Activated CD8-positive, alpha-beta memory T cell treated with anti-CD3 and anti-CD28 coated beads, Interleukin-2, amount 50 U/mL, for 24 hours (primary cell): Measurements from ENCODE around the gene NKAIN1.
"Not testable (repeated sequence)": the region's sequence is repeated elsewhere in the genome, so short reads cannot be mapped to it uniquely, and the experiment has no call there.

ENCODE experiments used
- DNase-seq: peaks from one replicate; pipeline ENCODE4 v3.0.0-alpha.2; 2020; ENCODE audit errors: extremely low read depth

Gene NKAIN1

DNA sequence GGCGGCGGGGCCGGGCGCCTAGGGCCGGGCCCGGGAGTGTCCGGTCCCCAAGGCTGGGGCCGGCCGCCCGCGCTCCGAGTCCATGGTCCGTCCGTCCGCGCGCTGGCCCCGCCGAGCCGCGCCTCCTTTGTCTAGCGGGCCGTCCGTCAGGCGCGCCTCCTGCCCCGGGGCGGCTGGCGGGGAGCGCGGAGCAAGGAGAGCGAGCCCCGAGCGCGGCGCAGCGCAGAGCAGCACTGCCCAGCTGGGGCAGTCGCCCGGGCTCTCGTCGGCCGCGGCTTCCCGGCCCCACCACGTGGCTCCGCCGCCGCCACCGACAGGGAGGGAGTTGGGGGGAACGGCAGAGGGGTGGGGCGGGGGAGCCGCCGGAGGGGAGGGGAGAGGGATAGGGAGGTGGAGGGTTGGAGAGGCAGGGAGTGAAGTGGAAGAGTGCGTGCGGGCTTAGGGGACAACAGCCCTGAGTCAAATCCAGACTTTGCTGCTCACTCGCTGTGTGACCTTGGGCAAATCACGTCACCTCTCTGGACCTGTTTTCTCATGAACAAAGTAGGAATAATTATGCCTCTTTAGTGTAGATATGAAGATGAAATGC, at the start of gene NKAIN1:
Gene NKAIN1 (minus strand): TSS at position 235 of the 589 bp plus-strand sequence. CDS start 340 bp downstream, outside the sequence.
- no peak for DNase-seq

DNA sequence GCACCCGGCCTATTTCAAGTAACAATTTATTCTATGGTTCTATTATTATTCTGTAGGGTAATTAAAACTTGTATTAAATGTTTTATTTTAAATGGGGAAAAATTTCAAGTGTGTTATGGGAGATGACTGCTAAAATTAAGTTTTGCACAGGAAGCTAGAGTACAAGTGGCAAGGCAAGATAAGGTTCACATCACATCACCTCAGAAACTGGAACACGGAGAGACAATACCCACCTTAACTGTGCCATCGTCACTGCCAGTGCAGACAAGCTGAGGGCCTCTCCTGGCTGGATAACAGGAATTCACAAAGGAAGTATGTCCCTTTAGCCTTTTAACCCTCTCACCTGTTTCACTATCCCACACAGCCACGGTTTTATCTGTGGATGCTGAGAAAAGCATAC, 49.3 kb upstream of the NKAIN1 start:
- DNase-seq: no peak

DNA sequence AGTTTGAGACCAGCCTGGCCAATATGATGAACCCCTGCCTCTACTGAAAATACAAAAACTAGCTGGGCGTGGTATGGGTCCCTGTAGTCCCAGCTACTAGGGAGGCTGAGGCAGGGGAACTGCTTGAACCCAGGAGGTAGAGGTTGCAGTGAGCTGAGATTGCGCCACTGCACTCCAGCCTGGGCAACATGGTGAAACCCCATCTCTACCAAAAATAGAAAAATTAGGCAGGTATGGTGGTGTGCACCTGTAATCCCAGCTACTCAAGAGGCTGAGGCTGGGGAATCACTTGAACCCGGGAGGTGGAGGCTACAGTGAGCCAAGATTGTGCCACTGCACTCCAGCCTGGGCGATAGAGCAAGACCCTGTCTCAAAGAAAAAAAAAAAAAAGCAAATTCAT, 48.1 kb upstream of the NKAIN1 start:
- DNase-seq: not testable (repeated sequence)

DNA sequence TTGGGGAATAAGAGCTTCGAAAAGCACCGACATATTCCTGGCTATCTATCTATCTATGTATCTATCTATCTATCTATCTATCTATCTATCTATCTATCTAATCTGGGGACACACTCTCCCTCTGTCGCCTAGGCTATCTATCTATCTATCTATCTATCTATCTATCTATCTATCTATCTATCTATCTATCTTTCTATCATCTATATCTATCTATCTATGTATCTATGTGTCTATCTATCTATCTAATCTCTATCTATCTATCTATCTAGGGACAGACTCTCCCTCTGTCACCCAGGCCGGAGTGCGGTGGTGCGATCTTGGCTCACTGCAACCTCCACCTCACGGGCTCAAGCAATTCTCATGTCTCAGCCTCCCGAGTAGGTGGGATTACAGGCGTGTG, 42.7 kb upstream of the NKAIN1 start:
- not testable (repeated sequence) for DNase-seq

DNA sequence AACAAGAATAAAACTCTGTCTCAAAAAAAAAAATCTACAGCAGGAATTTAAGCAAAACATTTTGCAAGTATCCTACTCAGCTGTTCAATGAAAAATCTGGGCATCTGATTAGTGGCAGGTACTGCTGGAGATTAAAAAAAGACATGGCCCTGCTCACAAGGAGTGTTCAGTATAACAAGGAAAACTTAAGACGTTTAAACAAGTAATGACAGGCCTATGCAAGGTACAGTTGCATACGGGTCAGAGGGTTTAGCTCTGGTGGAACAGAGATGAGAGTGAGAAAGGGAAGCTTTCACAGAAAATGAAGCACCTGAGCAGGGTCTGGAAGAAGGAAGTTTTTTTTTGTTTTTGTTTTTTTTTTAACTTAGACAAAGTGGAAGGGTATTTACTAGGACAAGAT, 33.9 kb upstream of the NKAIN1 start:
- DNase-seq: no peak

DNA sequence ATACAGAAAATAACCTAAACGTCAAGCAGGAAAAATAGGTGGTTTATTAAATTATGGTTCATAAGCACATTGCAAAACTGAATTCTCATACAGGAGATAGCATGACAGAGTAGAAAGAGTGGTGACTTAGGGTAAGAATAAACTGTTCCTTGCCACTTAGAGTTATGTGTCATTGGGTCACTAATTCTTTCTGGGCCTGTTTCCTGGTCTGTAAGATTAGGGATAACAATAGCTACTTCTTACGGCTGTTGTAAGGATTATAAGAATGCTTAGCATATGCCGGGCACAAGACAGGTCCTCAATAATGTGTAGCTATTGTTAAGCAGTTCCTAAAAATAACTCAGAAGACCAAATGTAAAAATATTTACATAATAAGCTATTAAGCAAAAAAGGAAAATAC, 32.7 kb upstream of the NKAIN1 start:
- DNase-seq: no peak

DNA sequence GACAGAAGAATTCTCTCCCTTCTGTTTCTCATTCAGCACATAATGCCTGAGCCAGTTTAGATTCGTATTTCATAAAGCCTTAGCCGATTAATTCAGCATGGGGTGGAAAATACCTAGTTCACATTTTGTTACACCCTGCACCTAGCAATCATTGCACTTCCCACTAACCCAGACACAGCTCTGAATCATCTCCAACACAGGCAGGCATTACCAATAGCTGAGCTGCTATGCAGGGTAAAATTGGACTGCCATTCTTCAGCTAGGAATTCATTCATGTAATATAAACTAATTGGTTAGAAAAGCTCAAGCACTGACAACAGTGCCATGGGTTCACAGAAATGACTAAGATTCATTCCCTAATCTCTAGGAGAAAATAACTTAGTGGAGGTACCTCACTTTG, 26.9 kb upstream of the NKAIN1 start:
- no peak for DNase-seq

DNA sequence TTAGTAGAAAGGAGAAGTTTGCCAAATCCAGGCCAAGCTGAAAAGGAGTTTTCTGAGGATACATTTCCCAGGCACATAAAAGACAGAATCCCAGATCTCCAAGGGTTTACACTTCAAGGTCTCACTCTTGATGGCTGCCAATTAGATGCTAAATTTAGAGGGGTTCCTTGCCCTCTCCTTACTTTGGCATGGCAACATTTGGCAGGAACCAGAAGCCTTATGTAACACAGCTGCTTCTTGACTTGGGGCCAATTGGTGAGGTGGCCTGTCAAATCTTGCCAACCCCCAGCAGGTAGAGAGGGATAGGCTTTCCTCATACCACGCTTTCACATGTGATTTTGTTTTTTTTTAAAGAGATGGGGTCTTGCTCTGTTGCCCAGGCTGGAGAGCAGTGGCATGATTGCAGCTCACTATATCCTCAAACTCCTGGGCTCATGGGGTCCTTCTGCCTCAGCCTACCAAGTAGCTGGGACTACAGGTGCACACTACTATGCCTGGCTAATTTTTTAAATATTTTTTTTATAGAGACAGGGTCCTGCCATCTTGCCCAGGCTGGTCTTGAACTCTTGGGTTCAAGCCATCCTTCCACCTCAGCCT, 25.2 kb upstream of the NKAIN1 start:
- DNase-seq: no peak

DNA sequence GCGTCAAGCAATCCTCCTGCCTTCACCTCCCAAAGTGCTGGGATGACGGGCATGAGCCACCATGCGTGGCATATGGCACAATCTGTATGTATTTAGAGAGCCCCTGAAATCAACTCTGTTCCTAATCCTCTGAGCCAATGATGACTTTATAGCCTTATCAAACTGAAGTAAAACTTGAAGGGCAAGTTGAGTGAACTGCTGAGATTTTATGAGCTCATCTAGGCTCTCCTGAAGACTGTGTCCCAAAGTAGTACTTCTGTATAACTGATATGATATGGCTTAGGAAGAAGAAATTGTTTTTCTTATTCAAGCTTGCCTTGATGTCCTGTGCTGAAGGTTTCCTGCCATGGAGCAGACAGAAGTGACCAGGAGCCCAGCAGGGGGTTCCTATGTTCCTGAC, 23.7 kb upstream of the NKAIN1 start:
- no peak for DNase-seq

DNA sequence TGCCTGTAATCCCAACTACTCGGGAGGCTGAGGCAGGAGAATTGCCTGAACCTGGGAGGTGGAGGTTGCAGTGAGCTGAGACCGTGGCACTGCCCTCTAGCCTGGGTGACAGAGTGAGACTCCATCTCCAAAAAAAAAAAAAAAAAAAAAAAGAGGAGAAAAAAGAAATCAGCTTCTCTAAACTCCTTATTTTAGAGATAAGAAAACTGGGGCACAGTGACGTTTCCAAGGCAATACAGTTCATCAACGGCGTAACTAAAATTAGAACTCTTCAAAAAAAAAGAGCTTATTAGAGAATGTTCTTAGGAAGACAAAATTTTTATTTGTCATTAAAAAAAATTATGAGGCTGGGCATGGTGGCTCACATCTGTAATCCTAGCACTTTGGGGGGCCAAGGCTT, 22.7 kb upstream of the NKAIN1 start:
- DNase-seq: not testable (repeated sequence)

DNA sequence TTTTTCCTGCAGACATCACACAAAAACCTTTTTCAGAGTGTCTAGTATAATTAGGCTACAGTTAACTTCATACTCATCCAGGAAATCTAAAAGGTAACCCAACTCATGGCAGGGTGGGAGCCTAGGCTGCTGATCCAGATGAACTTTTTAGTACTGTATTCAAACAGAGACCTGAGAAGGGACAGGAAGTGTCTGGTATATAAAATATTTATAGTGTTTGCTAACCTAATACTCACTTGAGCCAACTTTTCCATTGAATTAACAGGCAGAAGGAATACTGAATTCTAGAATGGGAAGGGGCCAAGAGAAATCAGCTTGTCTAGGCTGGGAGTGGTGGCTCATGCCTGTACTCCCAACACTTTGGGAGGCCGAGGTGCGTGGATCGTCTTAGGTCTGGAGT, 22.2 kb upstream of the NKAIN1 start:
- DNase-seq: no peak

DNA sequence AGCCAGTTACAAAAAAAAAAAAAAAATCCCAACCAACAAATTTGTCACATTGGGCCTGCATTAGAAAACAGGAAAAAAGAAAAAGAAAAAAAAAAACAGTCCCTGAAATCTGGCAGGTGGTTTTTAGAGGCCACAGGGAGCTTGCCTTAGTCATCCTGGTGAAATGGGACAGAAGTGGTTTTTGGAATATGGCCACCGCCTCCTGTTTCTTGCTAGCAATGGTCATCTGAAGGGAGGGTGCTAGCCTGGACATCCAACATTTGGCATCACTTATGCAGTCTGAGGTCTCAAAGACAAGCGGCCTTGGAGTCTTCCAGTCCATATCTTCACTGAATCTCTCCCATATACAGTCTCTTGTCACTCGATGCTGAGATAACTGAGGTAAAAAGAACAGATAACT, 20.1 kb upstream of the NKAIN1 start:
- DNase-seq: no peak

DNA sequence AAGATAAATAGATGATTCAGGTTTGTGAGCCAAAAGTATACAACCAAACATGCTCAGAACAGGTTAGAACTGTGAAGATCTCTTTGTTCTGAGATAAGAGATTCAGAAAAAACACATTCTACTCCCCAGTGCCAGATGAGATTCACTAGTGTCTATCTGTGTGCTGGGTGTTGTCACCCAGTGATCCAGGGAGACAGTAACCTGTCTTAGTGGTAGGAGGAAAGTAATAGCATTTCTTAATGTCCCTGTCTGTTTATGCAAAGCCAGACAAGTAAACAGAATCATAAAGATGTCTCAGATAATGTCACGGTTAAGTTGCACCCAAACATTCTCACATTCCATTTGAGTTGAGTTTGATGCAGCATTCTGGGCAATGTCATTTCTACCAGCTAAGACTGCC, 18.9 kb upstream of the NKAIN1 start:
- no peak for DNase-seq

DNA sequence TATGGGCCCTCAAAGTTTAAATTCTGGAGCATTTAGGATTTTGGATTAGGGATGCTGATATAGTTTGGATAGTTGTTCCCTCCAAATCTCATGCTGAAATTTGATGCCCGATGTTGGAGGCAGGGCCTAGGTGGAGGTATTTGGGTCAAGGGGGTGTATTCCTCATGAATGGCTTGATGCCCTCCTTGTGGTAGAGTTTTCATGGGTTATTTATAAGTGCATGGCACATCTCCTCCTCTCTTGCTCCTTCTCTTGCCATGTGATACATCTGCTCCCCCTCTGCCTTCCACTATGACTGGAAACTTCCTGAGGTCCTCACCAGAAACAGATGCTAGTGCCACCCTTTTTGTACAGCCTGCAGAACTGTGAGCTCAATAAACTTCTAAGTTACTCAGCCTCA, 17.5 kb upstream of the NKAIN1 start:
- no peak for DNase-seq

DNA sequence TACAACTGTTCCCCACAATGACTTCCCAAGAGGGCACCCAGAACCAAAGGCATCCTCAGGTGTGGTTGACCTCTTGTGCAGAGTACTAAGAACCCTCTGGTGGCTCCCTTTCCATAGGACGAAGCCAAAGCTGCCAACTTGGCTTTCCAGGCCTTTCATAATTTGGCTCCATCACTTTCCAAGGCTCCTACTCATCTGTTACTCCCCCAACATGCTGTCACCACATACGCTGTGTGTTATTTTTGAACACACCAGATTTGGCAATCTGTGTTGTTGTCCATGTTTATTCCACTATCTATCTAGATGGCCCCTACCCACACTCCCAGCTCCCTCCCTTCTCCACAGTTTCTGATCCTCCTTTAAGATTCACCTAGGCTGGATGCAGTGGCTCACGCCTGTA, 10.2 kb upstream of the NKAIN1 start:
- DNase-seq: no peak

DNA sequence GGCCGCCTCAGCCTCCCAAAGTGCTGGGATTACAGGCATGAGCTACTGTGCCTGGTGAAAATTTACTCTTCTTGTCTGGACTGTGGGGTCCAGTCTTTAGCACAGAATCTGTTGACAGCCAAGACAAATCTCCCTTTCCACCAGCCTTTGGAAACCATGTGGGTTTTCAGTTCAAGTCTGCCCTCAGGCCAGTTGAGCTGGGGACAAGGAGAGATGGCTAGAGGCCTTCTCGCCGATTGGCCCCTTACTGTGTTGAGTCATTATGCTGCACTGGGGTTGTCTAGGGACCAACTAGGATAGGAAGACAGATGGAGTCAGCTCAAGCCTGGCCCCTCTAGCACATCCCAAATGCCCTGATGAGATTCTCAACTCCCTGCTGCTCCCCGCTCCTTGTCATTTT, 8.6 kb upstream of the NKAIN1 start:
- DNase-seq: no peak

DNA sequence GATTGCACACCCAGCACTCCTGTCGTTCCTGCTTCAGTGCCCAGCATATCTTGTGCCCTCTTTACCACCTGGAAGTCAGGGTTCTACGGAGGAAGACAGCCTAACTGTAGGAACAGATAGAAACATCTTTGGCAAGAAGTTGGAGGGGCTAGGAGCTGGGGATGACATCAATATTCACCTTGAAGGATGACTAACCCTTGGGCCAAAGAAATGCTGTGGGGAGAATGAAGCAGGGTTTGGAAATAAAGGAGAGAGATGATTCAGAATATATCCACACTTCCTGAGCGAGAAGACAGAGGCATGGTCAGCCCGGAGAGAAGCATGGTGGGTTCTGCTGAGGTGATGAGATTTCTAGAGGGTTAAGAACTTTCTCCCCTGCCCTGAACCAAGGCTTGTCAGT, 4.6 kb upstream of the NKAIN1 start:
- DNase-seq: no peak

DNA sequence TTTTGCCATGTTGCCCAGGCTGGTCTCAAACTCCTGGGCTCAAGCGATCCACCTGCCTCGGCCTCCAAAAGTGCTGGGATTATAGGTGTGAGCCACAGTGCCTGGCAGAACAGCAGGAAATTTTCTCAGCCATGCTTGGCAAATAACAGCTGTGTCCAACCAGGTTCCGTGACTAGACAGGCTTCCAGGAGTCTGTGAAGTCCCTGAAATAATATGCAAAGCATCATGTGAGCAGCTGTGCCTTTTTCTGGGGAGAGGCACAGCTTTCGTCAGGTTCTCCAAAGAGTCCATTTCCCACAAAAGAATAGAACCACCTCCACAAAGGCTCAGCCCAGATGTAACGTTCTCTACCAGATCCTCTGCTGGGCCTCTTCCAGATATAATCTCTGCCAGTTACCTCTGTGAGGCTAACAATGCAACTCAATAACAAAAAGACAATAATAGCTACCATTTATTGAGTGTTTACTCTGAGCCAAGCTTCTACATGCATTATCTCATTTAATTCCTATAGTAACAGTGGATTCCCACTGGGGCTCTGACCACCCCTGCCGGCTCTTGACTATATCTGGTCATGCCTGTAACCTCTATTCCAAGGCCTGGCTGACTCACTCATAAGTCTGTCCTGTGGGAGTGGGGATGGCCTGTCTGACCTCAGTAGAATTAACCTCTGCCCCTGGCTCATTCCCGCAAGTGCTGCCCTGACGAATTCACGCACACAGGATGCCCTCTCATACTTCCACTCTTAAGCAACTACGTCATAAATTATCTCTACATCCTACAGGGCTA, 4.0 kb upstream of the NKAIN1 start:
- no peak for DNase-seq

DNA sequence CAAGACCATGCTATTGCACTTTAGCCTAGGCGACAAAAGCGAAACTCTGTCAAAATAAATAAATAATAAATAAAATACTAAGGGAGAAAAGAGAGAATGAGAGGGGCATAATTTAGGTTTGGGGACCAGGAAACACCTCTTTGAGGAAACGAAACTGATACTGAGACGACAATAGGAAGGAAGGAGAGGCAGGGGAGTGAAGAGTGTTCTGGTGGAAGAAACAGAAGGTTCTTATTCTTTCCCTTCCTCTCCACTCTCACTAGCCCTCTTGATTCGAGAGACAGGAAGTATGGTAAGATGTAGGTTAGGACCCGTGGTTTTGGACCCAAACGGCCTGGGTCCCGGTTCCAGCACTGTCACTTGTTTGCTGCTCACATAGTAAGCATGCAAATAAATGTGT, 1.6 kb upstream of the NKAIN1 start:
- no peak for DNase-seq

DNA sequence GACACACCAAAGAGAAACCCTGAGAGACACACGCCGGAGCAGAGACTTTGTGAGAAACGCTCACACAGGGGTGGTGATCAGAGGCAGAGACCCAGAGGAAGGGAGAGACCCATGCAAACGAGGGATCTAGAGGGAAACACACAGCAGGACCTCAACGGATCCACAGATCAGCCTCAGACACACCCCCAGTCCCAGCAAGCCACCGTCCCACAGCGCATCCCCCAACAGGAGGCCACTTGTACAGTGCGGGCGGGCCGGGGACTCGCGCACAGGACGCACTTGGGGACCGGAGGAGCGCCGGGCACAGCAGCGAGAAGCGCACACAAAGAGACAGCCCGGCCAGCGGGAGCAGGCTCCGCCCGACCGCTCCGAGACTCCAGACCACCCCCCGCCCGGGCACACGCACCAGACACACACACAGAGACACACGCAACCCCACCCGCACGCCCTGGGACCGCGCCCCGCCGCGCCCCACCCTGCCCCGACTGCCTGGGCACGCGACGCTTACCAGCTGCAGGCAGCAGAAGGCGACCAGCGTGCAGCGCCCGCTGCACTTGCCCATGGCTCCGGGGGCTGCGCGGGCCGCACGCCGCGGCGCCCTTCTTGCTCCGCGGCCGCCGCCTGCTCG, 587 bp downstream of the NKAIN1 start:
- no peak for DNase-seq

DNA sequence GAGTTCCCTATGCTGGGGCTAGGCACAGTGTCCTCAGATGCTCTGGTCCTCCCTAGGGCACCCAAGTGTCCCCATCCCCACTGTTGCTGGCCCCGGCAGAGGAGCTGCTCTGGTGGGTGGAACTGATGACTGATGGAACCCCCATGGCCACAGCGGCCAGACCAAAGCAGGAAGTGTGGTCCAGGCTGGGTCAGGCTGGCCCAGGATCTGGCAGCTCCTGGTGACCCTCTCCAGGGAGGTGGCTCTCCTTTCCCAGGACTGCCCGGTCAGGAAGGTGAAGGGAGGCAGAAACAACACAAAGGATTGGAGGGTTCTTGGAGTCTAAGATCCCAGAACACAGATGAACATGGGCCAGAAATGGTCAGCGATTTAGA, 1.1 kb downstream of the NKAIN1 start:
- DNase-seq: no peak

DNA sequence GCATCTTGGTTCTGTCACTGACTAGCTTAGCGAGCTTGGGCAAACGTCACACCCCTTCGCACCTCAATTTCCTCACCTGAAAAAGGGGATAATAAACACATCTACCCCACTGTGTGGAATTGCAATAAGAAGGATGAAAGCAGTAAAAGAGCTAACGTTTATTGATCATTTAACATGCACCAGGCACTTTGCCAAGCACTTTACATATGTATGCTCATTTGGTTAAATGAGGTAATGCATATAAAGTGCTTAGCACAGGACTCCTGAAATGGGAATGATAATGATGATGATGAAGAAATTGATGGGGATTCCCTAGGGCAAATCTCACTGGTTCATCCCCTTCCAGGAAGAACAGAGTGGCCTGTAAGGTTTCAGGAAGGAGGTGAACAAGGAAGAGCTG, 4.8 kb downstream of the NKAIN1 start:
- no peak for DNase-seq

DNA sequence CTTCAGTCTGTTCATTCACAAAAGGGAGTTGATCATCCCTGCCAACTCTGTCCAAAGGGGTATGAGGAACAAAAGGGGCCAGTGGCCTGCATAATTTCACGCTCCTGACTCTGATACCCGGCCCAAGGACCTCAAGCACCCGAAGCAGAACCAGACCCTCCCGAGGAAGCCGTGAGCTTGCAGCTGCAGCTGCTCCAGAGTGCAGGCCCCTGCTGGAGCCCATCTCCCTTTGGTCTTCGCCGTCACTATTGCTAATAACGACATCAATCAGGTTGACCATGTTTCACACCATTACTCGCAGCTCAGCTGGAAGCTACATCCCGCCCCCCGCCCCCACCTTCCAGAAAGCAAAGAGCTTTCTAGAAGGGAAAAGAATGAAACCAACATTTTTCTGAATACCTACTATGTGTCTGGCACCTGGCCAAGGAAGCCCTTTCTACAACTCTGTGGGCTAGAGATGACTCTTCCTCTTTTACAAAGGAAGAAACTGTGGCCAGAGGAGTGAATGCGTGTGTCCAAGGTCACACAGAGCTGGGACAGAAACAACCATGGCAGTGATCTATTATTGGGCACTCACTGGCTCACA, 5.5 kb downstream of the NKAIN1 start:
- DNase-seq: no peak
